A673 (cell line): Measurements from ENCODE around the gene MSI2. TPM values are rescaled to one million over a fixed set of nuclear protein-coding genes. Genes with fewer than 3 reads are reported as not detected.

ENCODE experiments used
- BruUV-seq: library from RNA; stranded (reverse); fragments of 400-500 nt; replicated peaks from 2 replicates; lab custom pipeline; 2021; lab: Mats Ljungman, UMichigan
- CTCF ChIA-PET: fragments of 300-600 bp; sonication (Branson Sonifier 250); formaldehyde crosslinking; loops from one replicate; lab custom pipeline; 2022; ENCODE audit warnings: antibody characterized with exemption; lab: Charles Lee
- POLR2A ChIA-PET: fragments of 300-600 bp; sonication (Branson Sonifier 250); formaldehyde crosslinking; loops from one replicate; lab custom pipeline; 2022; ENCODE audit warnings: antibody characterized with exemption; ENCODE audit not compliant: low non-redundant PET; lab: Charles Lee
- DNase-seq: peaks from one replicate; pipeline ENCODE4 v3.0.0-alpha.2; 2015; ENCODE audit warnings: low spot score
- H3K27ac ChIP-seq: fragments of 200-600 bp; sonication (generic); 2 replicates; pipeline ENCODE4 v1.5.1; 2016; ENCODE audit warnings: mixed run types, low read depth, mild to moderate bottlenecking, mixed read lengths, antibody characterized with exemption, low read length; ENCODE audit not compliant: poor library complexity, severe bottlenecking
- H3K27me3 ChIP-seq: fragments of 200-600 bp; sonication (generic); replicated peaks from 2 replicates; pipeline ENCODE4 v1.6.1; 2017; ENCODE audit warnings: mixed run types, low read depth, mild to moderate bottlenecking, mixed read lengths, antibody characterized with exemption, low read length; ENCODE audit not compliant: insufficient read depth, poor library complexity
- H3K36me3 ChIP-seq: fragments of 200-600 bp; sonication (generic); 2 replicates; pipeline ENCODE4 v1.6.1; 2016; ENCODE audit warnings: mixed run types, mild to moderate bottlenecking, mixed read lengths, antibody characterized with exemption, low read length; ENCODE audit not compliant: insufficient read depth, poor library complexity, severe bottlenecking
- H3K4me1 ChIP-seq: fragments of 200-600 bp; sonication (generic); 2 replicates; pipeline ENCODE4 v1.6.1; 2017; ENCODE audit warnings: mixed run types, mild to moderate bottlenecking, mixed read lengths, antibody characterized with exemption, low read length; ENCODE audit not compliant: insufficient read depth, poor library complexity, severe bottlenecking
- H3K4me3 ChIP-seq: fragments of 200-600 bp; sonication (generic); 2 replicates; pipeline ENCODE4 v1.5.1; 2016; ENCODE audit warnings: low read depth, mixed run types, mild to moderate bottlenecking, mixed read lengths, low read length; ENCODE audit not compliant: poor library complexity, severe bottlenecking
- H3K9me3 ChIP-seq: fragments of 200-600 bp; sonication (generic); 2 replicates; pipeline ENCODE4 v1.6.1; 2016; ENCODE audit warnings: mixed run types, low read depth, mild to moderate bottlenecking, mixed read lengths, antibody characterized with exemption, low read length; ENCODE audit not compliant: poor library complexity, severe bottlenecking
- CTCF ChIP-seq: fragments of 300-800, 200-600 bp; sonication (generic); conservative IDR thresholded peaks from 2 replicates; pipeline ENCODE4 v1.5.1; 2017; ENCODE audit warnings: low read depth, mild to moderate bottlenecking, antibody characterized with exemption, low read length, moderate library complexity, mixed read lengths
- EZH2 ChIP-seq: fragments of 200-600 bp; sonication (generic); IDR thresholded peaks from 2 replicates; pipeline ENCODE4 v1.6.1; 2017; ENCODE audit warnings: borderline replicate concordance, low read depth, mild to moderate bottlenecking, mixed read lengths, antibody characterized with exemption, low read length; ENCODE audit not compliant: poor library complexity, severe bottlenecking
- intact Hi-C: fragments of 100-400 bp; cut with micrococcal nuclease; formaldehyde crosslinking; loops from one replicate; pipeline ENCODE4 v1.10.0; 2022; ENCODE audit not compliant: unreplicated experiment
- total RNA-seq: library from RNA; stranded (reverse); gene quantifications from 2 replicates; pipeline ENCODE4 v1.2.3, GENCODE V29; 2021

Gene MSI2
- total RNA-seq, 1 experiment from 2014 or later, result 108 TPM

GRCh38 chr17:57337390-57337789 lies 81.1 kb downstream of the MSI2 start:
- H3K27me3 ChIP-seq, result no peaks in the 10 kb centered on the region
- H3K4me1 ChIP-seq, result peaks cover 5% of the 10 kb centered on the region
- no peaks in the 10 kb centered on the region for H3K9me3 ChIP-seq
- intact Hi-C loops, result no loop called here
- no peak overlapping the region for H3K4me3 ChIP-seq
- no peak for TF ChIP-seq EZH2
- no peak for TF ChIP-seq CTCF
- H3K27ac ChIP-seq, result no peak overlapping the region
- ChIA-PET CTCF (no interaction called here), POLR2A (no interaction called here)
- no TSS peak for BruUV-seq
- no peak for DNase-seq
- no peaks in the 10 kb centered on the region for H3K36me3 ChIP-seq

GRCh38 chr17:57338257-57338914 lies 82.1 kb downstream of the MSI2 start:
- Histone ChIP-seq H3K27ac (no peak overlapping the region), H3K36me3 (no peaks in the 10 kb centered on the region), H3K4me1 (peaks cover 5% of the 10 kb centered on the region), H3K27me3 (no peaks in the 10 kb centered on the region), H3K4me3 (no peak overlapping the region), H3K9me3 (no peaks in the 10 kb centered on the region)
- ChIA-PET CTCF (no interaction called here), POLR2A (no interaction called here)
- no TSS peak for BruUV-seq
- TF ChIP-seq CTCF (no peak), EZH2 (no peak)
- DNase-seq, result no peak
- intact Hi-C loops, result no loop called here

GRCh38 chr17:57340160-57340981 lies 84.0 kb downstream of the MSI2 start:
- intact Hi-C loops, result no loop called here
- no peak for DNase-seq
- ChIA-PET POLR2A (no interaction called here), CTCF (no interaction called here)
- no TSS peak for BruUV-seq
- Histone ChIP-seq H3K27me3 (no peaks in the 10 kb centered on the region), H3K4me3 (no peak overlapping the region), H3K27ac (no peak overlapping the region), H3K36me3 (no peaks in the 10 kb centered on the region), H3K9me3 (no peaks in the 10 kb centered on the region), H3K4me1 (peaks cover 5% of the 10 kb centered on the region)
- TF ChIP-seq EZH2 (no peak), CTCF (no peak)
